Fibroblast of upper back skin (primary cell): ENCODE measurements around the gene TENT5A.
"Not testable (repeated sequence)": the region's sequence is repeated elsewhere in the genome, so short reads cannot be mapped to it uniquely, and the experiment has no call there.

Experiments used
- DNase-seq: peaks from one replicate; pipeline ENCODE4 v3.0.0-alpha.2; 2013

TENT5A gene

GRCh38 chr6:81749707-81750106 is 2.8 kb downstream of the TENT5A start:
- DNase-seq = no peak

- DNase-seq = no peak
Observed at GRCh38 chr6:81748994-81749393, 3.5 kb downstream of the TENT5A start.

GRCh38 chr6:81747327-81747726 is 5.2 kb downstream of the TENT5A start:
- DNase-seq = no peak

GRCh38 chr6:81744131-81744530 is 8.3 kb downstream of the TENT5A start:
- DNase-seq = no peak

- no peak for DNase-seq
Observed at GRCh38 chr6:81743649-81744048, 8.8 kb downstream of the TENT5A start.

- DNase-seq = no peak
Observed at GRCh38 chr6:81741689-81742088, 10.8 kb downstream of the TENT5A start.

- DNase-seq = not testable (repeated sequence)
Observed at GRCh38 chr6:81740591-81740990, 11.9 kb downstream of the TENT5A start.

- DNase-seq = no peak
Observed at GRCh38 chr6:81739230-81740195, 13.0 kb downstream of the TENT5A start.

GRCh38 chr6:81736428-81736827 is 16.1 kb downstream of the TENT5A start:
- DNase-seq = no peak

GRCh38 chr6:81735756-81736380 is 16.6 kb downstream of the TENT5A start:
- no peak for DNase-seq

GRCh38 chr6:81734500-81735150 is 17.9 kb downstream of the TENT5A start:
- DNase-seq = no peak

GRCh38 chr6:81734081-81734480 is 18.4 kb downstream of the TENT5A start:
- DNase-seq = no peak

GRCh38 chr6:81731814-81732213 is 20.7 kb downstream of the TENT5A start:
- DNase-seq = peak; percentile 85

- DNase-seq = no peak
Observed at GRCh38 chr6:81727876-81728517, 24.5 kb downstream of the TENT5A start.

- no peak for DNase-seq
Observed at GRCh38 chr6:81725127-81725526, 27.4 kb downstream of the TENT5A start.

GRCh38 chr6:81722506-81723223 is 29.8 kb downstream of the TENT5A start:
- DNase-seq = peak; percentile 13

- no peak for DNase-seq
Observed at GRCh38 chr6:81720427-81720826, 32.1 kb downstream of the TENT5A start.

- peak; percentile 42 for DNase-seq
Observed at GRCh38 chr6:81718126-81718525, 34.4 kb downstream of the TENT5A start.

GRCh38 chr6:81714684-81715083 is 37.8 kb downstream of the TENT5A start:
- DNase-seq = no peak

- DNase-seq = no peak
Observed at GRCh38 chr6:81713205-81713604, 39.3 kb downstream of the TENT5A start.

- DNase-seq = peak; percentile 6
Observed at GRCh38 chr6:81708113-81708699, 44.3 kb downstream of the TENT5A start.

- no peak for DNase-seq
Observed at GRCh38 chr6:81704700-81705099, 47.8 kb downstream of the TENT5A start.
